ENCODE measurements around the gene CCDC39.
"Not testable (repeated sequence)": the region's sequence is repeated elsewhere in the genome, so short reads cannot be mapped to it uniquely, and the experiment has no call there.

CCDC39 gene

DNA sequence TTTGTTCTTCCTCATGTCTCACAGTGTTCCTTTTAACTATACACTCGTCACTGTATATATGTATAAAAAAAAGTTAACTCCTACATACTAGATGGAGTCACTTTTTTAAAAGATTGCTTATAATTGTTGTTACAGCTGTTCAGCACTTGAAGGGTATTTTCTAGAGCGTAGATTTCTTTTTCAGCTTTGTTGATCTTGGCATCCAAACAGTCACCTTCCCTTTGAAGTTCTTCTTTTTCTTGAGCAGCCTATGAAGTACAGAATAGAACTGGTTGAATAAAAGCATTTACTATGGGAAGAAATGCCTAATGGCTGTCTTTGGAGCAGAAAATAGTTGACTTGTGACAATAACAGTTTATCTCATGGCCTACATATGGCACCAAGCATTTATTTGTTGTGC is 59.6 kb downstream of the CCDC39 start:
- H3K9me3 ChIP-seq (ENCODE audit: control insufficient read depth, low read length): no peaks in the 10 kb centered on the region
- H2AFZ ChIP-seq: no peak overlapping the region
- no peak overlapping the region for H3K27ac ChIP-seq
- H3K4me1 ChIP-seq: no peaks in the 10 kb centered on the region
- H3K27me3 ChIP-seq (ENCODE audit: control insufficient read depth, insufficient read depth, low read length): no peaks in the 10 kb centered on the region
- no peak overlapping the region for H3K4me3 ChIP-seq (ENCODE audit: low read depth, low read length)
- no peaks in the 10 kb centered on the region for H3K36me3 ChIP-seq (ENCODE audit: control insufficient read depth, insufficient read depth, low read length)
- H3K4me2 ChIP-seq (ENCODE audit: low read length): no peak overlapping the region
- TF ChIP-seq, protein P1, sequence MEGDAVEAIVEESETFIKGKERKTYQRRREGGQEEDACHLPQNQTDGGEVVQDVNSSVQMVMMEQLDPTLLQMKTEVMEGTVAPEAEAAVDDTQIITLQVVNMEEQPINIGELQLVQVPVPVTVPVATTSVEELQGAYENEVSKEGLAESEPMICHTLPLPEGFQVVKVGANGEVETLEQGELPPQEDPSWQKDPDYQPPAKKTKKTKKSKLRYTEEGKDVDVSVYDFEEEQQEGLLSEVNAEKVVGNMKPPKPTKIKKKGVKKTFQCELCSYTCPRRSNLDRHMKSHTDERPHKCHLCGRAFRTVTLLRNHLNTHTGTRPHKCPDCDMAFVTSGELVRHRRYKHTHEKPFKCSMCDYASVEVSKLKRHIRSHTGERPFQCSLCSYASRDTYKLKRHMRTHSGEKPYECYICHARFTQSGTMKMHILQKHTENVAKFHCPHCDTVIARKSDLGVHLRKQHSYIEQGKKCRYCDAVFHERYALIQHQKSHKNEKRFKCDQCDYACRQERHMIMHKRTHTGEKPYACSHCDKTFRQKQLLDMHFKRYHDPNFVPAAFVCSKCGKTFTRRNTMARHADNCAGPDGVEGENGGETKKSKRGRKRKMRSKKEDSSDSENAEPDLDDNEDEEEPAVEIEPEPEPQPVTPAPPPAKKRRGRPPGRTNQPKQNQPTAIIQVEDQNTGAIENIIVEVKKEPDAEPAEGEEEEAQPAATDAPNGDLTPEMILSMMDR (IDR thresholded peaks at IDR 0.05): no peak
- no peaks in the 10 kb centered on the region for H3K79me2 ChIP-seq
- no peak overlapping the region for H3K9ac ChIP-seq

DNA sequence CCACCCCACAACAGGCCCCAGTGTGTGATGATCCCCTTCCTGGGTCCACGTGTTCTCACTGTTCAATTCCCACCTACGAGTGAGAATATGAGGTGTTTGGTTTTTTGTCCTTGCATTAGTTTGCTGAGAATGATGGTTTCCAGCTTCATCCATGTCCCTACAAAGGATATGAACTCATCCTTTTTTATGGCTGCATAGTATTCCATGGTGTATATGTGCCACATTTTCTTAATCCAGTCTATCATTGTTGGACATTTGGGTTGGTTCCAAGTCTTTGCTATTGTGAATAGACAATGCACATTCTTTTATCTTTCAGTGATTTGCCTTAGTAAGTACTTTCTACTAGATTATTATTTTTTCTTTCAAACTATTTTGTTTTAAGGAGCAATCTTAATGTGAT is 60.7 kb downstream of the CCDC39 start:
- H3K4me1 ChIP-seq: not testable (repeated sequence)

DNA sequence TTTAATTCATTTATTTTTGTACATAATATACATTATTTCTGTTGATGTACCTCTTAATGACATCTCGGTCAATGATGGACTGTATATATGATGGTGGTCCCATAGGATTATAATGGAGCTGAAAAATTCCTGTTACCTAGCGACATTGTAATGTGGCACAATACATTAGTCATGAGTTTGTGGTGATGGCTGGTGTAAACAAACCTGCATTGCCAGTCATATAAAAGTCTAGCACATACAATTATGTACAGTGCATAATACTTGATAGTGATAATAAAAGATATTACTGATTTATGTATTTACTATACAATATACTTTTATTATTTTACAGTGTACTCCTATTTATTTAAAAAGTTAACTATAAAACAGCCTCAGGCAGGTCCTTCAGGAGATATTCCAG is 62.2 kb downstream of the CCDC39 start:
- Histone ChIP-seq H3K9me3 (ENCODE audit: control insufficient read depth, low read length) (no peaks in the 10 kb centered on the region), H3K79me2 (no peaks in the 10 kb centered on the region), H3K9ac (no peak overlapping the region), H3K4me3 (ENCODE audit: low read depth, low read length) (no peak overlapping the region), H3K4me2 (ENCODE audit: low read length) (no peak overlapping the region), H3K27me3 (ENCODE audit: control insufficient read depth, insufficient read depth, low read length) (no peaks in the 10 kb centered on the region), H3K27ac (no peak overlapping the region), H2AFZ (no peak overlapping the region), H3K36me3 (ENCODE audit: control insufficient read depth, insufficient read depth, low read length) (no peaks in the 10 kb centered on the region), H3K4me1 (no peaks in the 10 kb centered on the region)
- TF ChIP-seq, protein P1 (IDR thresholded peaks at IDR 0.05): no peak

More for the DNA sequence above, 60.7 kb downstream of the CCDC39 start:
- H3K9me3 ChIP-seq (ENCODE audit: control insufficient read depth, low read length); H3K79me2 ChIP-seq; H3K4me2 ChIP-seq (ENCODE audit: low read length); H2AFZ ChIP-seq; H3K36me3 ChIP-seq (ENCODE audit: control insufficient read depth, insufficient read depth, low read length); H3K27me3 ChIP-seq (ENCODE audit: control insufficient read depth, insufficient read depth, low read length); H3K27ac ChIP-seq; H3K4me3 ChIP-seq (ENCODE audit: low read depth, low read length); H3K9ac ChIP-seq: not testable (repeated sequence)

DNA sequence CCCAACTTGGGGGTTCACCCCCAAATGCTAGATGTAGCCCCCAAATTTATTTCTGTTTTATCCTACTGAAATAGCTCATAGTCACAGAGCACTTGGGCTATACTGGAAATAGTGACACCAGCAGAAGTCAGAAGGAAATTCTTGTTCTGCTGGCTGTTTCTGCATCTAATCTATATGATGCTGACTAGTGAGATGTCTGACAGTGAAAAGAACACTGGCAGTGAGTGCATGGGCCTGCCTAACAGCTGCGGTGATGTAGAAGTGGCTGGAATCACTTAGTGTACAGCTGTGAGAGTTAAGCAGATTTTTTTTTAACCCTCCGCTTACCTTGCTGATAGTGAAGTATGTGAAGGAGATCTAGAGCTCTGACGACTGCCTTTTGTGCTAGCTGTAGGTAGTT is 63.3 kb downstream of the CCDC39 start:
- Histone ChIP-seq H2AFZ (no peak overlapping the region), H3K4me2 (ENCODE audit: low read length) (no peak overlapping the region), H3K9me3 (ENCODE audit: control insufficient read depth, low read length) (no peaks in the 10 kb centered on the region), H3K36me3 (ENCODE audit: control insufficient read depth, insufficient read depth, low read length) (no peaks in the 10 kb centered on the region), H3K27me3 (ENCODE audit: control insufficient read depth, insufficient read depth, low read length) (no peaks in the 10 kb centered on the region), H3K27ac (no peak overlapping the region), H3K4me1 (no peaks in the 10 kb centered on the region), H3K79me2 (no peaks in the 10 kb centered on the region), H3K9ac (no peak overlapping the region), H3K4me3 (ENCODE audit: low read depth, low read length) (no peak overlapping the region)
- TF ChIP-seq, protein P1 (IDR thresholded peaks at IDR 0.05): no peak

DNA sequence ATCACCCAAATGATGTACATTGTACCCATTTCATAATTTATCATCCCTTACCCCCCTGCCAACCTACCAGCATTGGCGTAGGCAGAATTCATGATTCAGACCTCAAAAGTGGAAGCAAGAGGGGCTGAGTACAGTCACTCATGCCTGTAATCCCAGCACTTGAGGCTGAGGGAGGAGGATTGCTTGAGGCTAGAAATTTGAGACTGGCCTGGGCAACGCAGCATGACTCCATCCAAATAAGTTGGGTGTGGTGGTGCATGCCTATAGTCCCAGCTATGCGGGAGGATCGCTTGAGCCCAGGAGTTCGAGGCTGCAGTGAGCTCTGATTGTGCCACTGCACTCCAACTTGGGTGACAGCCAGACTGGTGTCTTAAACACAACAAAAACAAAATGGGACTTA is 66.9 kb downstream of the CCDC39 start:
- no peak overlapping the region for H3K4me3 ChIP-seq (ENCODE audit: low read depth, low read length)
- TF ChIP-seq, protein P1 (IDR thresholded peaks at IDR 0.05): no peak
- H3K9ac ChIP-seq: no peak overlapping the region
- H3K79me2 ChIP-seq: no peaks in the 10 kb centered on the region
- no peaks in the 10 kb centered on the region for H3K4me1 ChIP-seq
- H2AFZ ChIP-seq: no peak overlapping the region
- no peaks in the 10 kb centered on the region for H3K27me3 ChIP-seq (ENCODE audit: control insufficient read depth, insufficient read depth, low read length)
- H3K27ac ChIP-seq: no peak overlapping the region
- no peaks in the 10 kb centered on the region for H3K36me3 ChIP-seq (ENCODE audit: control insufficient read depth, insufficient read depth, low read length)
- H3K4me2 ChIP-seq (ENCODE audit: low read length): no peak overlapping the region
- no peaks in the 10 kb centered on the region for H3K9me3 ChIP-seq (ENCODE audit: control insufficient read depth, low read length)
